Erythroblast (primary cell): ENCODE results near the gene TK2.

Experiments used
- GATA1 ChIP-seq: IDR thresholded peaks from 2 replicates; pipeline ENCODE4 v1.6.1; 2011; ENCODE audit warnings: low read depth, mild to moderate bottlenecking, control low read depth, low read length, moderate library complexity
- POLR2A ChIP-seq: IDR thresholded peaks from 2 replicates; pipeline ENCODE4 v1.6.1; 2011; ENCODE audit warnings: mild to moderate bottlenecking, low read length

DNA sequence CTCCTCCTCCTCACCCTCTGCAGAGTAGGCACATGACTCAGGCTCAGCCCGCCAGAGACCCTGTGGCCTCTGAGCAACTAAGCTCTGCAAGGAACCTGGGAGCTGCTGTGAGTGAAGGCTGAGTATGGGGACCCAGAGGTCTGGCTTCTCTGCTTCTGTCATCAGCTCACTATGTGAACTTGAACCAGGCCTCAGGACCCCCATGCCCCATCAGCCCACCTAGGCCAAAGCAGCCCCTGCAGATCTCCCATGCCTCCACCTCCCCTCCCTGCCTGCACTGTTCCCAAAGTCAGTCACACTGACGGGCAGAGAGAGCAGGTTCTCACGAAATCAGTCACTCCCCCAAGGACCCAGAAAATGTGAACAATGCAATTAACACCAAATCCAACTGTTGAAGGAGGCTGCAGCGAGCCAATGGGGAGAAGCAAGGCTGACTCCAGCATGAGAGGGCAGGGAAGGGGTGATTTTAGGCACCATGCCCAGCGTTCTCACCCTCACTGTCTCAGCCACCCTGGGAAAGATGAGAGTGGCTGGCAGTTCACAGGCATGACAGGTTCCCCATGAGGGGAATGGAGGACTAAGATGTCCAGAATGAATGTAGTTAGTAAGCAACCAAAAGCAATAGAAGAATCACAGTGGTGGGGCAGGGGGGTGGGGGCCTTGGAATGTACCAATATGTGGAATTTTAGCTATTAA, 62.2 kb downstream of the TK2 start:
- no peak for TF ChIP-seq POLR2A
- no peak for TF ChIP-seq GATA1
